HUDEP-2 (cell line): ENCODE results near the gene USP32.
"Not testable (repeated sequence)": the region's sequence is repeated elsewhere in the genome, so short reads cannot be mapped to it uniquely, and the experiment has no call there.

Source experiments
- DNase-seq, 76 experiments: peaks; one replicate each; lab custom pipeline; 2025; ENCODE audit not compliant: unreplicated experiment in 76 of 76; lab: John Stamatoyannopoulos, UW

The USP32 gene

GRCh38 chr17:60372790-60373483, 19.0 kb downstream of the USP32 start:
- no peak for DNase-seq

- DNase-seq: no peak
Observed at GRCh38 chr17:60371818-60372510, 20.0 kb downstream of the USP32 start.

- DNase-seq: no peak
Observed at GRCh38 chr17:60371416-60371815, 20.5 kb downstream of the USP32 start.

GRCh38 chr17:60369727-60370126, 22.2 kb downstream of the USP32 start:
- DNase-seq: no peak

GRCh38 chr17:60363700-60364405, 28.1 kb downstream of the USP32 start:
- no peak for DNase-seq

GRCh38 chr17:60362329-60362728, 29.6 kb downstream of the USP32 start:
- DNase-seq: no peak

- DNase-seq: peak in 56 of 76 experiments; percentile 15 to 85 (median 52)
Observed at GRCh38 chr17:60361889-60362288, 30.0 kb downstream of the USP32 start.

GRCh38 chr17:60359415-60359814, 32.5 kb downstream of the USP32 start:
- DNase-seq: no peak

- no peak for DNase-seq
Observed at GRCh38 chr17:60358606-60359225, 33.2 kb downstream of the USP32 start.

GRCh38 chr17:60356940-60357339, 35.0 kb downstream of the USP32 start:
- no peak for DNase-seq

- DNase-seq: peak in 1 of 76 experiments; percentile 16
Observed at GRCh38 chr17:60355663-60356594, 36.0 kb downstream of the USP32 start.

GRCh38 chr17:60354223-60354622, 37.7 kb downstream of the USP32 start:
- DNase-seq: no peak

- no peak for DNase-seq
Observed at GRCh38 chr17:60353773-60354172, 38.2 kb downstream of the USP32 start.

GRCh38 chr17:60352569-60352968, 39.4 kb downstream of the USP32 start:
- DNase-seq: no peak

GRCh38 chr17:60352071-60352470, 39.9 kb downstream of the USP32 start:
- peak in 1 of 76 experiments; percentile 14 for DNase-seq

GRCh38 chr17:60351012-60351695, 40.8 kb downstream of the USP32 start:
- no peak for DNase-seq

- DNase-seq: no peak
Observed at GRCh38 chr17:60348616-60349015, 43.3 kb downstream of the USP32 start.

GRCh38 chr17:60345233-60345632, 46.7 kb downstream of the USP32 start:
- no peak for DNase-seq

- DNase-seq: not testable (repeated sequence)
Observed at GRCh38 chr17:60342492-60342891, 49.4 kb downstream of the USP32 start.

- no peak for DNase-seq
Observed at GRCh38 chr17:60335289-60335688, 56.6 kb downstream of the USP32 start.
